ENCODE results near the gene OGFOD3. TPM values are rescaled to one million over a fixed set of nuclear protein-coding genes. Genes with fewer than 3 reads are reported as not detected.

OGFOD3 gene
- total RNA-seq, 4 donors from 2014 or later = 22.9 to 31.6 (median 28.6) TPM

DNA sequence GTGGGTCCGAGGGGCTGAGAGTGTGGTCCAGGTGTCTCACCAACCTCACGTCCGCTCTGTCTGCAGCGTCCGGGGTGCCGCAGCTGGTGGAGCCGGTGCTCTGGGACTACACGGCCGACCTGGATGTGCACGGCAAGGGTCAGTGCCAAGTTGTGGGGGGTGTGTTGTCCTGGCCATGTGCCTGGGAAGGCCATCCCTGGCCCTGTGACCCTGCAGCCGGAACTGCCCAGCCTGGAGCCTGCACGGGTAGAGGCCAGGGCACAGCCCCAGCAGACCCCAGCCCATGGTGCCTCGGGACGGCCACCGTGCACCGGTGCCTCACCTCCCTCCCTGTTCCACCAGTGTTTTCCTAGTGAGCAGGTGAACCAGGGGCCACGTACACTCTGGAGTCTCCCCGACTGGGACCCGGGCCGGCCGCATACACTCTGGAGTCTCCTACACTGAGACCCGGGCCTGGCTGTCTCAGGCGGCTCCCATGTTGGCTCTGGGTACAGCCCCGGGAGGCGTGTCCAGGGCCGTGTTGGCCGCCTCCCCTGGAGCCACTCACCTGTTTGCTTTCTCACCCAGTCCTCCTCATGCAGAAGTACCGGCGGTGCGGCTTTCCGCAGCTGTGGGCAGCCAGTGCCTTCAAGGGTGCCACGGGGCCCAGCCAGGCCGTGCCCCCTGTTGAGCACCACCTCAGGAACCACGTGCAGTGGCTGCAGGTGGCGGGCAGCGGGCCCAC lies 18.4 kb upstream of the OGFOD3 start:
- TF ChIP-seq, protein P1, sequence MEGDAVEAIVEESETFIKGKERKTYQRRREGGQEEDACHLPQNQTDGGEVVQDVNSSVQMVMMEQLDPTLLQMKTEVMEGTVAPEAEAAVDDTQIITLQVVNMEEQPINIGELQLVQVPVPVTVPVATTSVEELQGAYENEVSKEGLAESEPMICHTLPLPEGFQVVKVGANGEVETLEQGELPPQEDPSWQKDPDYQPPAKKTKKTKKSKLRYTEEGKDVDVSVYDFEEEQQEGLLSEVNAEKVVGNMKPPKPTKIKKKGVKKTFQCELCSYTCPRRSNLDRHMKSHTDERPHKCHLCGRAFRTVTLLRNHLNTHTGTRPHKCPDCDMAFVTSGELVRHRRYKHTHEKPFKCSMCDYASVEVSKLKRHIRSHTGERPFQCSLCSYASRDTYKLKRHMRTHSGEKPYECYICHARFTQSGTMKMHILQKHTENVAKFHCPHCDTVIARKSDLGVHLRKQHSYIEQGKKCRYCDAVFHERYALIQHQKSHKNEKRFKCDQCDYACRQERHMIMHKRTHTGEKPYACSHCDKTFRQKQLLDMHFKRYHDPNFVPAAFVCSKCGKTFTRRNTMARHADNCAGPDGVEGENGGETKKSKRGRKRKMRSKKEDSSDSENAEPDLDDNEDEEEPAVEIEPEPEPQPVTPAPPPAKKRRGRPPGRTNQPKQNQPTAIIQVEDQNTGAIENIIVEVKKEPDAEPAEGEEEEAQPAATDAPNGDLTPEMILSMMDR (IDR thresholded peaks at IDR 0.05) = no peak
- DNase-seq (ENCODE audit: low spot score) (no peak), ATAC-seq (ENCODE audit: low FRiP score) (peak; percentile 43)

DNA sequence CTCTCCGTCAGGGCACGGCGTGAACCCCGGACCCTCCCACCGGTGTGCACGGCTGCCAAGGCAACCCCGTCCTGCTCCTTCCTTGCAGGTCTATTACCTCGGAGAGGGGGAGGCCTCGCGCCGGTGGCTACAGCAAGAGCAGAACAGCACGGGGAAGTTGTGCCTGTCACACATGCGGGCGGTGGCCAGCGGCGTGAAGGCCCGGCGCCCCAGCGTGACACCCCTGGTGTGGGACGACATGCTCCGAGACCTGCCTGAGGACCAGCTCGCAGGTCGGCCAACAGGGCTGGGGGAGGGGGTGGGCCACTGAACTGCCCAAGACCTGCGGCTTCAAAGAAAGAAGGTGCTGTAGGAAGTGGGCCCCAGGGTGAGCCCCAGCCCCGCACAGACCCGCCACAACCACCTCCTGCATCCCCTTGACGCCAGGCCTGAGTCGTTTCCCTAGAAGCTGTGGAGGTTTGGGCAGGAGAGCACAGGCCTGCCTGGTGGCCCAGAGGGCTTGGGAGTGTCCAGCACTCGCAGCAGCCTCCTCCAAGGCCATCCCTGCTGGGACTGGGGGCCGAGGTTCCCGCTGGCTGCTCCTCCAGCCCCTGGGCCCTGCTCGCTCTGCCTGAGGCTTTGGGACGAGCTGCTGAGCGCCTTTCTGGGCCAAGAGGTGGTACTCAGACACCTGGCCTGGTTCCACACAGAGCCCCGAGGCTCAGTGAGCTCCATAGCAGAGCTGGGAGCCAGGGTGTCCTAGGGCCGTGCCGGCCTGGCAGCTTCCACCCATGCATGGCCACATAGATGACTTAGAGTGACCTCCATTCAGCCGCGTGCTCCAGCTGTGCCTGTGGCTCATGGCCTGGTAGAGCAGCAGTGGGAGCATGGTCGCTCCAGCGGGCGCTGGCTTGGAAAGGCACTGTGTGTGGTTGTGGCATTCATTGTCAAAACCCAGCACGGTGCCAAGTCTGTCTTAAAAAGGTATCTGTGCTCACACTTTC lies 17.5 kb upstream of the OGFOD3 start:
- DNase-seq (ENCODE audit: low spot score) (no peak), ATAC-seq (ENCODE audit: low FRiP score) (no peak)
- TF ChIP-seq, protein P1 (IDR thresholded peaks at IDR 0.05) = no peak

DNA sequence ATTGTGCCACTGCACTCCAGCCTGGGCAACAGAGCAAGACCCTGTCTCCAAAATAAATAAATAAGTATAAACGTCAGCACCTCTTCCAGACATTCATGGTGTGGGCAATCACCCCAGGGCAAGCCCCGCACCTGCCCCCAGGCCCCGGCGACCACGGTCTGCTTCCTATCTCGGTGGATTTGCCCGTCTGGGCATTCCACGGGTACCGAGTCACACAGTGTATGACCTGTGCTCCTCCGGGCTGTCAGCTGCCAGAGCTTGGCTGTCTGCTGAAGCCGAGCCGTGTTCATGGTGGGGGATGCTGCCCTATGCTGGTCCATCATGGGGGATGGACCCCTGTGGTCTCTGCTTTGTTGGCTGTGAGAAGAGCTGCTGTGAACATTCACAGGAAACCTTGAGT lies 16.7 kb upstream of the OGFOD3 start:
- no peak for DNase-seq (ENCODE audit: low spot score)
- TF ChIP-seq, protein P1 (IDR thresholded peaks at IDR 0.05) = no peak
- no peak for ATAC-seq (ENCODE audit: low FRiP score)

DNA sequence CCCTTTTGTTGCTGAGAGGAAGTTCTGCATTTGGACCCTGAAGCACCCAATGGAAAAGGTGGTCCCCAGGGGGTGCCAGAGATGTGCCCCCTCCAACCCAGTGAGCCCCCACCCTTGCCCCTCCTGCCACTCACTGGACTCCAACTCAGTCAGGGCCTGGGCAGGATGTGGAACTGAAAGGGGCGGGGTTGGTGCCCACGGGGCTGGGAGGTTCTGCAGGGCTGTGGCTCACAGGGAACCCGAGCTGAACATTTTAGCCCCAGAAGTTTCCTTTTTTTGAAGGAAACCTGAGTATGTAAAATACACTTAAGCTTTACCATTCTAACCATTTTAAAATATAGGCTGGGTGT lies 15.8 kb upstream of the OGFOD3 start:
- no peak for ATAC-seq (ENCODE audit: low FRiP score)
- no peak for DNase-seq (ENCODE audit: low spot score)
- TF ChIP-seq, protein P1 (IDR thresholded peaks at IDR 0.05) = no peak

DNA sequence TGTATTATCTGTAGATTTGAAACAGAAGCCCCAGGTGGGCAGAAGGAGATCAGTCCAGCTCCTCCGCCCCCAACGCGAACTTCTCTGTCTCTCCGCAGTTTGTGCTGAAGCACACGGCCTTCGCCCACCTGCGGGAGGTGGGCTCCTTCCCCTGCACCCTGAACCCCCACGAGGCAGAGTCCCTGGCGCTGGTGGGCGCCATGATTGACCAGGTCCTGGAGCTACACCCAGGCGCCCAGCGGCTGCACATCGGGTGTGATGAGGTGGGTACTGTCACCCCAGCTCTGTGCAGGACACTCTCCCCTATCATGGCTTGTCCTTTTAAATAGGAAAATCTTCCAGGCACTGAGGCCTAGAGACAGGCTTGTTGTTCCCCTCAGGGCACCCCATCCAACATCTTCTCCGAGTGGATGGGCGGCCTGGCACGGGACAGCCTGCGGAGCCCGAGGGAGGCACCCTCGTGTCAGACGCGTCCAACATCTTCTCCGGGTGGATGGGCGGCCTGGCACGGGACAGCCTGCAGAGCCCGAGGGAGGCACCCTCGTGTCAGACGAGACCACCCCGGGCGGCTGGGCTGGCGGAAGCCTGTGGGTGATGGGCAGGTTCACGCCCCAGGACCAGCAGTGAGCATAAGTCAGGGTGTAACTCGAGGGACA lies 15.3 kb upstream of the OGFOD3 start:
- ATAC-seq (ENCODE audit: low FRiP score) (no peak), DNase-seq (ENCODE audit: low spot score) (no peak)
- TF ChIP-seq, protein P1 (IDR thresholded peaks at IDR 0.05) = no peak

DNA sequence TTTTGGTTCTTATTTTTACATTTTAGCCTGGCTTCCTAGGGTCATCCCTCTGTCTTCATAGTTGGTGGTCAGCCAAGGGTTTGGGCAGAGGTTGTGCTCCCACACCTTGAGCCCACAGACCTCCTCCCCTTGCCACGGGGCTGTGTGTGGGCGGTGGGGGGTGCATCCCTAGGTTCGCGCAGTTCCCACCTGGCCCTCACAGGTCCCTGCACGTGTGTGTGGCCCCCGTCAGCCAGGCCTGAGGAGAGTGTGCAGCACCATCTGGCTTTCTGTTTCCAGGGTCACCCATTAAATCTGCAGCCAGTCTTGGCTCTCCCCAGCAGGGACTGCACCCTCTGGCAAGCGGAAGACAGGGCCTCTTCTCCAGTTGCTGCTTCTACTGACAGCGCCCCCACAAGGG lies 13.6 kb upstream of the OGFOD3 start:
- DNase-seq (ENCODE audit: low spot score) (no peak), ATAC-seq (ENCODE audit: low FRiP score) (no peak)
- TF ChIP-seq, protein P1 (IDR thresholded peaks at IDR 0.05) = no peak

Measured in omental fat pad (tissue), 4 donors.